IPS DF 6.9 (cell line): ENCODE data around the gene JAKMIP3.
"Not testable (repeated sequence)": the region's sequence is repeated elsewhere in the genome, so short reads cannot be mapped to it uniquely, and the experiment has no call there.

Source experiments
- DNase-seq: peaks from one replicate; pipeline ENCODE4 v3.0.0-alpha.2; 2013; ENCODE audit warnings: low read depth, low spot score
- H3K27ac ChIP-seq: one replicate; pipeline ENCODE4 v1.5.1; 2013; ENCODE audit warnings: low read length, control low read depth
- H3K27me3 ChIP-seq: 2 replicates; pipeline ENCODE4 v1.6.1; 2013; ENCODE audit warnings: mild to moderate bottlenecking, low read length; ENCODE audit not compliant: control insufficient read depth, insufficient read depth
- H3K36me3 ChIP-seq: 2 replicates; pipeline ENCODE4 v1.6.1; 2013; ENCODE audit warnings: low read length; ENCODE audit not compliant: control insufficient read depth, insufficient read depth
- H3K4me1 ChIP-seq: 2 replicates; pipeline ENCODE4 v1.6.1; 2013; ENCODE audit warnings: low read length; ENCODE audit not compliant: control insufficient read depth, insufficient read depth
- H3K4me3 ChIP-seq: 2 replicates; pipeline ENCODE4 v1.5.1; 2013; ENCODE audit warnings: mild to moderate bottlenecking, low read length
- H3K9me3 ChIP-seq: 2 replicates; pipeline ENCODE4 v1.6.1; 2013; ENCODE audit warnings: low read length, inconsistent platforms; ENCODE audit not compliant: control insufficient read depth, insufficient read depth
- WGBS: extraction: QIAGEN DNeasy Blood & Tissue Kit; methylation state at CpG from one replicate; pipeline ENCODE4 v1.1.7; 2013; ENCODE audit warnings: mixed read lengths, missing lambda C conversion rate; ENCODE audit not compliant: insufficient read length, insufficient coverage; 5-methylcytosine and 5-hydroxymethylcytosine counted together

JAKMIP3 gene

GRCh38 chr10:132076578-132077081 lies 10.9 kb downstream of the JAKMIP3 start:
- no peaks in the 10 kb centered on the region for H3K36me3 ChIP-seq
- H3K4me3 ChIP-seq: no peak overlapping the region
- no CpG with 5 or more reads among the region's 19 CpGs for WGBS
- H3K9me3 ChIP-seq: no peaks in the 10 kb centered on the region
- DNase-seq: no peak
- H3K4me1 ChIP-seq: no peaks in the 10 kb centered on the region
- no peak overlapping the region for H3K27ac ChIP-seq
- no peaks in the 10 kb centered on the region for H3K27me3 ChIP-seq

- no CpG with 5 or more reads among the region's 9 CpGs for WGBS
- DNase-seq: no peak
- Histone ChIP-seq H3K36me3 (no peaks in the 10 kb centered on the region), H3K4me3 (no peak overlapping the region), H3K4me1 (no peaks in the 10 kb centered on the region), H3K9me3 (no peaks in the 10 kb centered on the region), H3K27ac (no peak overlapping the region), H3K27me3 (no peaks in the 10 kb centered on the region)
These were observed 11.3 kb downstream of the JAKMIP3 start for GRCh38 chr10:132077091-132077490.

- Histone ChIP-seq H3K27ac (no peak overlapping the region), H3K36me3 (no peaks in the 10 kb centered on the region), H3K9me3 (no peaks in the 10 kb centered on the region), H3K27me3 (no peaks in the 10 kb centered on the region), H3K4me1 (no peaks in the 10 kb centered on the region), H3K4me3 (no peak overlapping the region)
- WGBS: no CpG with 5 or more reads among the region's 30 CpGs
- no peak for DNase-seq
These were observed 13.1 kb downstream of the JAKMIP3 start for GRCh38 chr10:132078746-132079345.

GRCh38 chr10:132084384-132084783 lies 18.6 kb downstream of the JAKMIP3 start:
- no CpG with 5 or more reads among the region's 2 CpGs for WGBS
- H3K27ac ChIP-seq: not testable (repeated sequence)

GRCh38 chr10:132093236-132093635 lies 27.5 kb downstream of the JAKMIP3 start:
- not testable (repeated sequence) for DNase-seq, H3K27ac ChIP-seq, H3K4me1 ChIP-seq, H3K4me3 ChIP-seq, H3K27me3 ChIP-seq, H3K36me3 ChIP-seq, H3K9me3 ChIP-seq
- WGBS: no CpG with 5 or more reads among the region's 10 CpGs

More at GRCh38 chr10:132084384-132084783, 18.6 kb downstream of the JAKMIP3 start:
- not testable (repeated sequence) for H3K9me3 ChIP-seq, DNase-seq, H3K4me3 ChIP-seq, H3K4me1 ChIP-seq, H3K36me3 ChIP-seq, H3K27me3 ChIP-seq

- Histone ChIP-seq H3K4me1 (no peaks in the 10 kb centered on the region; the same call in 1 of the 2 replicates), H3K4me3 (no peak overlapping the region), H3K27ac (no peak overlapping the region), H3K36me3 (no peaks in the 10 kb centered on the region), H3K27me3 (no peaks in the 10 kb centered on the region), H3K9me3 (no peaks in the 10 kb centered on the region)
- no CpG with 5 or more reads among the region's 9 CpGs for WGBS
- no peak for DNase-seq
These were observed 29.0 kb downstream of the JAKMIP3 start for GRCh38 chr10:132094581-132095234.

GRCh38 chr10:132095403-132096113 lies 29.8 kb downstream of the JAKMIP3 start:
- H3K27me3 ChIP-seq: no peaks in the 10 kb centered on the region
- H3K4me3 ChIP-seq: no peak overlapping the region
- DNase-seq: no peak
- H3K27ac ChIP-seq: no peak overlapping the region
- no peaks in the 10 kb centered on the region for H3K36me3 ChIP-seq
- no peaks in the 10 kb centered on the region; the same call in 1 of the 2 replicates for H3K4me1 ChIP-seq
- no peaks in the 10 kb centered on the region for H3K9me3 ChIP-seq
- WGBS: no CpG with 5 or more reads among the region's 12 CpGs

- no peak for DNase-seq
- WGBS: no CpG with 5 or more reads among the region's 6 CpGs
- no peaks in the 10 kb centered on the region for H3K9me3 ChIP-seq
- H3K27ac ChIP-seq: no peak overlapping the region
- no peaks in the 10 kb centered on the region; the same call in 1 of the 2 replicates for H3K4me1 ChIP-seq
- H3K36me3 ChIP-seq: no peaks in the 10 kb centered on the region
- no peak overlapping the region for H3K4me3 ChIP-seq
- H3K27me3 ChIP-seq: no peaks in the 10 kb centered on the region
These were observed 30.5 kb downstream of the JAKMIP3 start for GRCh38 chr10:132096223-132096622.

GRCh38 chr10:132096863-132097478 lies 31.2 kb downstream of the JAKMIP3 start:
- Histone ChIP-seq H3K4me3 (no peak overlapping the region), H3K27ac (no peak overlapping the region), H3K27me3 (no peaks in the 10 kb centered on the region), H3K9me3 (no peaks in the 10 kb centered on the region), H3K36me3 (no peaks in the 10 kb centered on the region), H3K4me1 (no peaks in the 10 kb centered on the region; the same call in 1 of the 2 replicates)
- no CpG with 5 or more reads among the region's 22 CpGs for WGBS
- no peak for DNase-seq

- no peaks in the 10 kb centered on the region for H3K36me3 ChIP-seq
- WGBS: no CpG with 5 or more reads among the region's 5 CpGs
- H3K4me3 ChIP-seq: no peak overlapping the region
These were observed 32.0 kb downstream of the JAKMIP3 start for GRCh38 chr10:132097609-132098377.

More at GRCh38 chr10:132097609-132098377, 32.0 kb downstream of the JAKMIP3 start:
- H3K27me3 ChIP-seq: no peaks in the 10 kb centered on the region
- no peak for DNase-seq
- H3K4me1 ChIP-seq: no peaks in the 10 kb centered on the region; the same call in 1 of the 2 replicates
- H3K9me3 ChIP-seq: no peaks in the 10 kb centered on the region
- no peak overlapping the region for H3K27ac ChIP-seq
